ENCODE data around the gene KCNQ1. TPM values are rescaled to one million over a fixed set of nuclear protein-coding genes. Genes with fewer than 3 reads are reported as not detected.

The KCNQ1 gene
- total RNA-seq, 1 donor from 2014 or later, result 96.4 TPM

DNA sequence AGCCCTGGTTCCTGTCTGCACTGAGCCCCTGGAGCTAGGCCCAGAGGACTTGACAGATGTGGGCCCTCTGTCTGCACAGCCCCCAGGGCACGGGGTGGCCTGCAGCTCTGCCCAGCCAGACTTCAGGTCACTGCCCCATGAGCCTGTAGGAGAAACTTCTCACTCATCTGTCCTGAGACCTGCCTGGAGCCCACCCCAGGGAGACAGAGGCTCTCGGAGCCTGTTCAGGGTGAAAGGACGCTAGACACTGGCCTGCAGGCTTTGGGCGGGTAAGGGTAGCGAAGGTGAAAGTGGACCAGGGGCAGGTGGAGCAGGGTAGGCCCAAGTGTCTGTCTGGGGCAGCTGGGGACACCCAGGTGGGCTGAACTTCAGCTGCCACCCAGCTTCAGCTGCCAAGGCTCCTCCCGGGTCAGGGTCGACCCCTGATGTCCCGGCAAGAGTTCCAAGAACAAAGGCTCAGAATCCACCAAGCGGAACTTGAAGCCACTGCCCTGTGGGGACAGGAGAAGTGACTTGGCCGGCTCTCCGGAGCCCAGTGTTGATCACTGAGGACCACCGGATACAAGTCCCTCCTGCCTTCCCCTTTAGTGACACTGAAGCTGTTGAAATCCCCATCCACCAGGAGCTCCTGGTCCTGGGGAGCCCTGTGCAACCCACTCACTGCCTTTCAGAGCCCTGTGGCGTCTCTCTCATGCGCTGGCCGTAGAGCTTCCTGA is 90.3 kb downstream of the KCNQ1 start:
- no peak for DNase-seq (ENCODE audit: low spot score)

DNA sequence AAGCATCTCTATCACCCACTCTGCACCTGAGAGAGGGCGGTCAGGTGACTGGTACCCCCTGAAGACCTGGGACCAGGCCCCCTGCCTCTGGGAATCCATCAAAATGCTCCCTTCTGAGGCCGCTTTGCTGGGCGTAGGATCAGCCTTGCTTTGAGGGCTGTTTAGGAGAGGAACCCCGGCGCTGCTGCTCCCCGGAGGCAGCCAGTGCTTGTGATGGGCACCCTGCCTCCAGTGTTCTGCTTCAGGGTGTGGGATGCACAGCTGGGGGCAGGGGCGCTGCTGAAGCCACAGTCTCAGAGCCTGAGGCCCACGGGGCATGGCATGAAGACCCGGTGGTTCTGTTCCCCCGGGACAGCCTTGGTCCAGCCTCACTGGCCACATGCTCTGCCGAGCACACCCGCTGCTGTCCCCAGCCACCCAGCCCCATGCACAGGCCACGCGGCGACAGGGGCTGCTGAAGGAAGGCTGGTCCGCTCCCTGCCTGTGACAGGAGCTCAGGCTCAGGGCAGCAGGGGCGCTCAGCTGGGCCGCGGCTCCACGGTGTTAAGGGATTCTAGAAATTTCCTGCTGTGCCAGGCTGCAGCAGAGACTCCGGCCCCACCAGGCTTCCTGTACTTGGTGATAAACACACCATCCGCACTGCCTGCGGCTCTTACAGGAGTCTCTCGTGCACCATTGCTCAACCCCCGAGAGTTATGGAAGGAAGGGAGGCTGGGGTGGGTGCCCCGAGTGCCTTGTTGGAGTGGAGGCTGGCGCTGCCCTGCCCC is 91.0 kb downstream of the KCNQ1 start:
- DNase-seq (ENCODE audit: low spot score), result no peak

DNA sequence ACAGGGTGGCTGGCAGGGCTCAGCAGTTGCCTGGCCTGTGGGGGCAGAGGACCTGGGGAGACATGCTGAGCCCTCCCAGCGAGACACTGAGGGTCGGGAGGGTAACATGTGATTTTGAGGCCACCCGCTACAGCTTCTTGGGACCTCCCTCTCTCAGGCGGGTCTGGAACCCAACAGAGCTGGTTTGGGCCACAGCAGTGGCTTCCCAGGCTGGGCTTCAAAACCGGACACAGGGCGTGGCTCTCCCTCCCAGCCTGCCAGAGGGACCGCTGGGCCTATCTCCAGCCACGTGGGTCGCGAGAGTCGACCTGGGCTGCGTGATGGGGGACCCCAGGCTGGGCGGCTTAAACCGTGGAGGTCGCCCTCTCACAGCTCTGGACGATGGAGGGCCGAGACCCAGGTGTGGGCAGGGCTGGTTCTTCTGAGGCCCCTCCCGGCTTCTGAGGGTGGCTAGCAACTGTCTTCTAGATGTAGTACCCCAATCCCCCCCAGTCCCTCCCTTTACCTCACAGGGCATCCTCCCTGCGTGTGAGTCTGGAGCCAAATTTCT is 91.7 kb downstream of the KCNQ1 start:
- no peak for DNase-seq (ENCODE audit: low spot score)

DNA sequence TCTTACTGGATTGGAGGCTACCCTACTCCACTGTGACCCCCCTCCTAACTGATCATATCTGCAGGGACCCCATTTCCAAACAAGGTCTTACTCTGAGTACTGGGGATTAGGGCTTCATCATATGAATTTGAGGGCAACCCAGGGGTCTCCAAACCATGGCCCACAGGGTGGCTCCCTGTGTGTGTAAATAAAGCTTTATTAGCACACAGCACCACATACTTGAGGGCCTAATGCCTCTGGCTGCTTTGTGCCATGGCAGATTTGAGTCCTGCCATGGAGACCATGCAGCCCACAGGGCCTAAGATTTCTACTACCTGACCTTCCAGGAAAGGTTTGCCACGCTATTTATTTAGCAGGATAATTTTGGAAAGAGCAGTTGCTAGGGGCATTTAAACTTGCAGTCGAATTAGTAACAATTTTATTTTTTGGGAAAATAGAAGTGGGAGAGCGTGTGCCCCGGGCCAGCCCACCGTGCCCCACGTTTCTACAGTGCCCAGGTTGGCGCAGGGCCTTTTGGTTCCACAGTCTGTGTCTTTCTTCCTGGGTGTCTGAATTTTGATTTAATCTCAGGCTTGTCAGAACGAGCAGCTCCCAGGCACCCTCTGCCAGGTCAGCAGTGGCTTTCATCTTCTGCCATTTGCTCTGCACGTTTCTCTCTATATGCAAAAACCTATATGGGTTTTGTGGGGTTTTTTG is 92.3 kb downstream of the KCNQ1 start:
- no peak for DNase-seq (ENCODE audit: low spot score)

DNA sequence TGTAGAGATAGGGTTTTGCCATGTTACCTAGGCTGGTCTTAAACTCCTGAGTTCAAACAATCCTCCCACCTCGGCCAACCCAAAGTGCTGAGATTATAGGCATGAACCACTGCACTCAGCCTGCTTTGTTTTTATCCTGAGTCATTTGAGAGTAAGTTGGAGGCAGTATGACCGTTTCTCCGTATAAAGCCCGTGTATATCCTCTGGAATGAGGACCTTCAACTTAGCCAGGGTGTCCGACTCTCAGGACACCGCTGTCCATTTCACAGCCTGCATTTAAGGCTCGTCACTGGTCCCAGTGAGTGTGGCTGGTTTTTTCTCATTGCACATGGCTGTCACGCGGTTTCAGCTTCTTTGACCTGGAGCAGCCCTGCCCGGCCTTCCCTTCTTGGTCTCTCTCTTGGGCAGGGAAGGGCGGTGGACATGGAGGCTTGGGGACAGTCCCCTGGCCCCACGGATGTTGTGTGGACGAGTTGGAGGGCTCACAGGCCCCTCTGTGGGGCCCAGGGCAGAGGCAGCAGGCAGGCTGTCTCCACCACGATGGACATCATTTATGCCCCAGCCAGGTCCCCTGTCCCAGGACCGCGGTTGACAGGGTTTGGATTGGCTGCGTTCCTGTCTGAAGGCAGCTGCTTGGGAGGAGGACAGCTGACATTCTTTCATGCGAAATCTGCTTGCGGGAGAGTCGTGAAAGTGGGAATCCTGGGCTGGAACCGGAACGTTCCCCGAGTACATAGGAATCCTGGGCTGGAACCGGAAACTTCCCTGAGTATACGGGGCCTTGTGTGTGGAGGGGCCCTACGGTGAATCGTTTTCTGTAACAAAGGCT is 93.3 kb downstream of the KCNQ1 start:
- no peak for DNase-seq (ENCODE audit: low spot score)

DNA sequence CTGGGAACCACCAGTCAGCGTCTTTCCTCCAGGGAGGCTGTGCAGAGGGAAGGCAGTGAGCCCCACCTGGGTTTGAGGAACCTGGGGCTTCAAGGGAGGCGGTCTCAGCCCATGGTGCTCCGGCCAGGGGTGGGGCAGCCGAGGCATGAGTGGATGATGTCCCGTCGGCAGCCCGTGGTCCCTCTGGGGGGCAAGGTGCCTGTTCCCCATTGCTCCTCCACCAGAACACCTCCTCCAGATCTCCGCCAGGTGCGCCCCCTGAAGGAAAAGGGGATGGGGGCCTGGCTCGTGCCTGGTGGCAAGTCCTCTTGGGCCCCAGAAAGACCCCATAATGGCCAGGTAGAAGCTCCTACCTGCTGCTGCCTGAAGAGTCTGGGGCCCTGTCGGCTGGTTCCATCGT is 94.1 kb downstream of the KCNQ1 start:
- no peak for DNase-seq (ENCODE audit: low spot score)

DNA sequence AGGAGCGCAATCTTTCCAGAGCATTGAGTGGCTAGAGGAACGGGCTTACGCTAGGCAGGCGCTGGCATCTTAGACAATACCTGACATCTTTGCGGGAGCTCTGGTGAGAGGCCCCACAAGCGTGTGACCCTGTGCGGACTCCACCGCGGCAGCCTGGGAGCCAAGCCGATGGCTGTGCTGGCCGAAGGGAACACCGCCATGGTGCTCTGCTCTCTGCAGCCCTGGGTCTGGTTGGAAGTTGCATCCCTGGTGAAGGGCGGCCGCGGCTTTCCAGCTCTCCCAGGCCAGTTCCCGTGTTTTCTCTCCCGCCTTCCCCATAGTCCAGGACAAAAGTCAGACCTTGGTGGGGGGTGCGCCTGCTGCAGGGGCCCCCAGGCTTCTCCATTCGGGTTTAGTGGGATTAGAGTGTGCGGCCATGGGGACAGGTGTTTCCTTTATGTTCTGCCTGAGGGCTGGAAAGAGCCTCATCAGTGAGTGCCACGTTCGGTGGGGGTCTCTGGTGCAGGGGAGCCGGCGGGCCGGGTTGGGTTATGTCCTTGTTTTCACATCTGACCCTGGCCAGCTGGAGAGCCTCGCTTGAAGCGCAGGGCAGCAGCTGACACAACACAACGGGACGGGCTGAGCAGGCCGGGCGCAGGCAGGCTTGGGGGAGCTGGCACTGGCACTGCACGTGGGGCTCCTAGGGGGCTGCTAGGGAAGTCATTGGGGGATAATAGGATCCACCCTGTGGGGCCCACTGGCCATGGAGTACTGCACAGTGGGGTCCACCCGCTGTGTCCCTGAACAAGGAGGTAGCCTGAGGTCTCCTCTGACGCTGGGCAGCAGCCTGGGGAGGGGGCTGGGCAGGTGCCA is 94.8 kb downstream of the KCNQ1 start:
- DNase-seq (ENCODE audit: low spot score), result no peak

DNA sequence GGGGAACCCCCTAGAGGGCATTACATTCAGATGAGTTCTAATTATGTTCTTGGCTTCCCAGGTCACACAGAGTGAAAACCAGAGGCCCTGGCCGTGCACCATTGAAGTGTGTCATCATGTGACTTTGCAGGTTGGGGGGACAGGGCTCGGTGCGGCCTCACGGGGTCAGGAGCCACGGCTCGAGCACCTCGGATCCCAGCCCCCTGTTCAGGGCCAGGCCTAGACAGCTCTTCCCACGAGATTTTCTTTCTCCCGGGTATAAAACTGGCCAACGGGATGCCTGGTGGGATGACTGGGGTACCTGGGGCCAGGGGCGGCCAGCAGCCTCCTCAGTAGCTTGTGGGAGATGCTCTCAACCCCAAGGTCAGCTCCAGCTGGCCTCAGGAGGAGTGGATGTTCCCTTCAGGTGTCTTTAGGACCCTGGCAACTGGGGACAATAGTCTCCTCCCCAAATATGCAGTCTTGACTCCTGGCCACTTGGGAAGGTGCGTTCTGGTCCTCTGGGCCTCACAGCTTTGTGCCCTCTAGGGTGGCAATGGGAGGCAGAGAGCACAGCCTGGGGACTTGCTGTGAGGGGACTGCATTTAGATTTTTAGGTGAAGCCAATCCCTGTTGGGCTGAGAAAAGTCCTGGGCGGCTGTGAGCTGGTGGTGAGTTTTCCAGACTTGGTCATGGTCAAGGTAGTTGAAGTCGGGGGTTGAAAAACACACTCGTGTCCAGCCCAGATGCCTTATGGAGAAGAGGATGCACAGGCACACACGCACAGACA is 95.6 kb downstream of the KCNQ1 start:
- DNase-seq (ENCODE audit: low spot score), result no peak

DNA sequence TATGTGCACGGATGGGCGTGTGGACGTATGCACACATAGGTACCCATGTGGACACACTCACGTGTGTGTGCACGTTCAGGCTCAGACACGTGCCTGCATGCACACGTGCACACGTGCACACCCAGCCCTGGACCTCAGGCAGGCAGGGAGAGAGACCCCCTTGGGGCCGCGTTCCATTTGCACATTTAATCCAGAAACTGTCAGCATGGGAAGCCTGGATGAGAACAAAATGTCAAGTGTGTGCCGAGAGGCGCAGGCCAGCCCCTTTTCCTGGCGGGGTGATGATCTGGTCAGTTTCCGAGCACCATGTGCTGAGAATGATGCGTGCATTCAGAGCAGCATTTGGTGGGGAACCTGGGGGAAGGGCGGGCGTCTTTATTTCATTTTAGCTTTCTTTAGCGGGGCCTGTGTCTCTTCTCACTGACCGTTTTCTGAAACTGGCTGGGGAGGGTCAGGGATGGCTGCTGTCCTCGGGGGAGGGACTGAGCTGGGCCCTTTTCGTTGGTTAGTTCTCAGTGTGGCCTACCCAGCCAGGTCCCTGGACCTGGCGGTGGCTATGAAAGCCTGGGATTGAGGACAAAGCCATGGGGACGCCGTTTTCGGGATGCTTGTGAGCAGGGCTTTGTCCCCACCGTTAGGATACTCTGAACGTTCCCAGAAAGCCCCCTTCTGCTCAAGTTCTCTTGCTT is 96.3 kb downstream of the KCNQ1 start:
- no peak for DNase-seq (ENCODE audit: low spot score)

DNA sequence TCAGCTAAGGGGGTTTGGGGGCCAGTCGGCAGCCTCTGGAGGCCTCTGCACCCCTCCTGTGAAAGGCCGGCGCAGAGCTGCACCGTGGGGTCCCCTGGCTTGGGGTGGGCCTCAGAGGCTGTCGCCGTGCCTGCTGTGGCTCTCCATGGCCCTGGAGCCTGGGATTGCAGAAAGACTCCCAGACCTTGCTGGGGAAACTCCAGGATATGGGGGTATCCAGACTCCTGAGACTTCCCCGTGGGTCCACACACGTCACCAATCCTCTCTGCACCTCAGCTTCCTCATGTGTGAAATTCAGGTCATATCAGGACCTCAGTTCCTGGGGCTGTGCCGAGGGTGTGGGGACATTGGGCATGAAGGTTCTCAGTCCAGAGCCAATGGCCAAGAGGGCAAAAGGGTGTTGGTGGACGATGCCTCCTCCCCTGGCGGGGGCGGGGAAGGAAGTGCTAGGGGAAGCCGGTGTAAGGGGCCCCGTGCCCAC is 97.1 kb downstream of the KCNQ1 start:
- no peak for DNase-seq (ENCODE audit: low spot score)

DNA sequence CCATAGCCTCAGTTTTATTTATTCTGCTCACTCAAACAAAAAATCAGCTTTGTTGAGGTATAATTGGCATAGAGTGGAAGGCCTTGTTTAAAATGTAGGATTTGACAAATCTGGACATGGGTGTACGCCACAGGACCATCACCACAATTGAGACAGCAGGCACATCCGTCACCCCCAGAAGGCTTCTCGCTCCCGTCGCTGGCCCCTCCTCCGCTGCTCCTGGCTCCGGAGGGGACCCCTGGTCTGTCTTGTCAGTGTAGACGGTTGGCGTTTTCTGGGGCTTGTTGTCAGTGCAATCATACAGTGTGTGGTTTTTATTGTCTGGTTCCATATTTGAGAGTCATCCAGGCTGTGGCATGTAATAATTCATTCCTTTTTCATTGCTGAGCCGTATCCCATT is 97.6 kb downstream of the KCNQ1 start:
- no peak for DNase-seq (ENCODE audit: low spot score)

DNA sequence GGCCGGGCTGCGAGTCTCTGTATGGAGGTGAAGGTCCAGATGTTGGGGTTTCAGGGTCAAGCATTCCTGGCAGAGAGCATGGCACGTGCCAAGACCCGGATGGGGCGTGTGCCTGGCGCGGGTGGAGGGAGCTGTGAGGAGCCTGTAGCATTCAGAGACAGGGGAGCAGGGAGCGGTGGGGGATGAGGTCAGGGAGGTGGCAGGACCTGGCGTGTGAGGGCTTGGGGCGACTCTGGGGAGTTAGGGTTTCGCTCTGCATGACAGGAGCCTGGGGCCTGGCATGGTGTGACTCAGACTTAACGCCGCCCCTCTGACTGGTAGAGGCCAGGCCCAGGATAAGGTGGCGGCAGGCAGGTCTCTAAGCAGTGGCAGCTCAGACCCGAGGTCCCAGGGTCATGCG is 103.0 kb downstream of the KCNQ1 start:
- no peak for DNase-seq (ENCODE audit: low spot score)

DNA sequence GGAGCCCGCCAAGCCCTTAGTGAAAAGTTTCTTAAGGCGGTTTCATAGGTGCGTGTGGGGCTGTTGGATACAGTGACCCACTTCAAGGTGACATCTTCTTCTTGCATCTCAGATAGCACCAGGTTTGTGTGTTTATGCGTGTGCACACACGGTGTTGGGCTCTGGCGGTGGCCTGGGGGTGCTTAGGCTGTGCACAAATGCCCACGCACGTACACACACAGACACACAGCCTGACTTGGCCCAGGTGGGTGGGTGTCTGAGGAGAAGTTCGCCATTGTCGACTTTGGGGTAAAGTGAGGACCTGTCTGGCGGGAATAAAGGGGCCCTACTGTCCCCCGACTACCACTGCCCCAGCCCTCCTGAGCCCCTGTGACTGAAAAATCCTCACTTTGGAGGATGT is 103.8 kb downstream of the KCNQ1 start:
- DNase-seq (ENCODE audit: low spot score), result no peak

DNA sequence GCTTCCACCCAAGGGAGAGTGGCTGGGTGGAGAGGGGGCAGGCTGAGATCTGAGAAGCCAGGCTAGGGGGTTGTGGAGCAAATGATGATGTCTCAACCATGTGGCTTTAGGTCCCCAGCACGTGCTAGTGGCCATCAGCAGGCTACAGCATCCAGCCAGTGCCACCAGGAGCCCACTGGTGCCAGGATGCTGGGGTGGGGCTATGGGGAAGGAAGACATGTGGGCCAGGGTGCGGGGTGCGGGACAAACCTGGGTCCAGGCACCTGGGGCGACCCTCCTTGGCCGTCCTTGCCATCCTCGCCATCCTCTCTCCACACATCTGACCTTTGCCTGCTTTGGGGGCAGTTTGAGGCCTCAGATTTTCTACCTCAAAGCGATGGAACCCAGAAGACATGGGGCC is 104.3 kb downstream of the KCNQ1 start:
- no peak for DNase-seq (ENCODE audit: low spot score)

DNA sequence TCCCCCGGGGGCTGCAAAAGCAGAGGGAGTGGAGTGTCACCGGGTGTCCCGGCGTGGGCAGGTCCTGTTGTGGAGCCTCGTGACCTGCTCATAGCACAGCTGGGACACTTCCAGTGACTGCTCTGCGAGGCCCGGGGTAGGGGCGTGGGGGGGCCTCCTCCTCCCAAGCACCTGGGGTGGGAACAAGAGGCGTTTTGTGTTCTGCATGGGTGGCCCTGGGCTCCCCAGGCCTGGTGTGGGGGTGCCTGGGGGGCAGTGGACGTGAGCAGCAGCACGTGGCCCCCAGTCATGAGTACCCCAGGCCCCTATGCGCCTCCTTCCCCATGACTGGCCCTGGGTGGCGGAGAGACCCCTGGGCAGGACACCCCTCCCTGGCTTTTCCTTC is 104.7 kb downstream of the KCNQ1 start:
- no peak for DNase-seq (ENCODE audit: low spot score)

DNA sequence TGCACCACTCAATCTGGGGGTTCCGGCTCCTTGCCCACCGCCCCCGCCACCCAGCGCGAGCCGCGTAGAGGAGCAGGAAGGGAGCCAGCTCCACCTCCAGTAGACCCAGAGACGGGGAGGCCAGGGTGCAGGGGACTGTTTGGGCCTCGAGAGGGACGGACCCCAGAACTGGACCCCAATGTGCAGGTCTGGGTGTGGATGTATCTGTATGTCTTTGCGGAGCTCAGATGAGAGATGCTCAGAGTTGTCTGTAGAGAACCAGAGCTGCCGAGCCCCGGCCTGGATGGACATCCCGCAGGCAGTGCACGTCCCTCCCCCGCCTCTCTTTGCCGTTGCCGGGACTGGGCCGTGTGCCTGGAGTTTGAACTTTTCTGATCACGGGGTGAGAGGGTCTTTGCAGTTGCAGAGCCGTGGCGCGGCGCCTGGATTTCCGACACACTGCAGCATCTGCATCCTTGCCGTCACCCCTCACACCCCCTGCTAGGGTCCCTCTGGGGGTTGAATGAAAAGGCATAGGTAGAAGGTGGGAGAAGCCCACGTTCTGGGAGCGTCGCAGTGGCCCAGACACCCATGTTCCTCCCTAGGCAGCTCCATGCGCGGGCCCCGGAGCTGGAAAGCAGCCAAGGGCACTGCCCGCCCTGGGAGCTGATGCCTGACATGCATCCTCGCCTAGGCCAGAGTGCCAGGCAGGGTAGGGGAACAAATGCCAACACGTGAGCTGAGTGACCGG is 105.2 kb downstream of the KCNQ1 start:
- DNase-seq (ENCODE audit: low spot score), result no peak

DNA sequence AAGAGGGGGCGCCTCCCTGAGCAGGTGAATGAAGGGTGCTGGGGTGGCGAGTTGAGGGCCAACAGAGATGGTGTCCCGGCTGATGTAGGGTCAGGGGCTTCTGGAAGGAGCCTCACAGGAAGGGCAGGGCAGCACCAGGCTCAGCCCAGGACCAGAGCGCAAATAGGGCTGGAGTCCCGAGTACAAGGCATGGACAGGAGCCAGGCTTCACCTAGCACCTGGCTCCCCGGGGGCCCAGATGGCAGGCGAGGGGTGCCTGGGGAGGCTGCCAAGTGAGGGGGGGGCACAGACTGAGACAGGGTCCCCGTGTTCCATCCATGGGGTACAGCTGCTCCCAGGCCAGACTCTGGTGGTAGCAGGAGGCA is 105.8 kb downstream of the KCNQ1 start:
- no peak for DNase-seq (ENCODE audit: low spot score)

DNA sequence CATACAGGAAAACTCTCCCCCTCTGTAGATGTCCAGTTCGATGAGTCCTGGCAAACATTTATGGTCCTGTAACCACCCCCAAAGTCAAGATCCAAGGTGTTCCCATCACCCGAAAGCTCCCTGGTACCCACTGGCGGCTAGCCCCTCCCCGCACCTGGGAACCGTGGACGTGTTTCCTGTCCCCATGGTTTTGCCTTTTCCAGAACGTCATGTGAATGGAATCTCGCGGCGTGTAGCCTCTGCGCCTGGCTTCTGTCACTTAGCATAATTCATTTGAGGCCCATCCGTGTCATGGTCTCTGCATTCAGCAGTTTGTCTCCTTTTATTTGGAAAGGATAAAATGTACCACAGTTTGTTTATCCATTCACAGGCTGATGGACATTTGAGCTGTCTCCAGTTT is 106.3 kb downstream of the KCNQ1 start:
- no peak for DNase-seq (ENCODE audit: low spot score)

DNA sequence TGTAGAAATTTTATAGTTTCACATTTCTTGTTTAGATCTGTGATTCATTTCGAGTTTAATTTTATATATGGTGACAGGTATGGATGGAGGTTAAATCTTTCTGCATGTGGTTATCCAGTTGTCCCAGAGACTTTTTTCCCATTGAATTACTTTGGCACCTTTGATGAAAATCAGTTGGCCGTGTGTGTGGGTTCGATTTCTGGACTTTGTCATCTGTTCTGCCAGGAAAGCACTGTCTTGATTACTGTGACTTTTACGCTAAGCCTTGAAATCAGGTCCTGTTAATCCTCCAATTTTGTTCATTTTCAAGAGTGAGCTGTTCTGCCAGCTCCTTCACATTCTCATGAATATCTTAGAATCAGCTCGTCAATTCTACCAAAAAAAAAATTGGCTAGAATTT is 107.4 kb downstream of the KCNQ1 start:
- no peak for DNase-seq (ENCODE audit: low spot score)

All from mucosa of gallbladder (tissue), 1 donor.